NCI-H1092 (cell line): ENCODE measurements around the gene OR10AD1.
"Not testable (repeated sequence)": the region's sequence is repeated elsewhere in the genome, so short reads cannot be mapped to it uniquely, and the experiment has no call there.

Experiments used
- DNase-seq: peaks from one replicate; lab custom pipeline; 2025; lab: John Stamatoyannopoulos, UW

OR10AD1 gene

GRCh38 chr12:48203192-48203591 lies at the start of gene OR10AD1:
Gene OR10AD1, minus strand, starts transcription at chr12:48203292. Its CDS starts 0 bp downstream, at chr12:48203292.
- no peak for DNase-seq

GRCh38 chr12:48247181-48247966 lies 44.3 kb upstream of the OR10AD1 start:
- no peak for DNase-seq

- DNase-seq = no peak
Measured at GRCh38 chr12:48237162-48237561, 34.1 kb upstream of the OR10AD1 start.

GRCh38 chr12:48235796-48236333 lies 32.8 kb upstream of the OR10AD1 start:
- DNase-seq = no peak

- DNase-seq = not testable (repeated sequence)
Measured at GRCh38 chr12:48231169-48231958, 28.3 kb upstream of the OR10AD1 start.

- DNase-seq = not testable (repeated sequence)
Measured at GRCh38 chr12:48224533-48224932, 21.4 kb upstream of the OR10AD1 start.

GRCh38 chr12:48221645-48222044 lies 18.6 kb upstream of the OR10AD1 start:
- DNase-seq = no peak

GRCh38 chr12:48220701-48221100 lies 17.6 kb upstream of the OR10AD1 start:
- DNase-seq = no peak

GRCh38 chr12:48219631-48220030 lies 16.5 kb upstream of the OR10AD1 start:
- no peak for DNase-seq

GRCh38 chr12:48216785-48217184 lies 13.7 kb upstream of the OR10AD1 start:
- no peak for DNase-seq

- DNase-seq = not testable (repeated sequence)
Measured at GRCh38 chr12:48209495-48209894, 6.4 kb upstream of the OR10AD1 start.

GRCh38 chr12:48202766-48203165 lies 326 bp downstream of the OR10AD1 start:
- DNase-seq = no peak

GRCh38 chr12:48201516-48201915 lies 1.6 kb downstream of the OR10AD1 start:
- no peak for DNase-seq

- no peak for DNase-seq
Measured at GRCh38 chr12:48201091-48201490, 2.0 kb downstream of the OR10AD1 start.

- DNase-seq = no peak
Measured at GRCh38 chr12:48199774-48200221, 3.3 kb downstream of the OR10AD1 start.

GRCh38 chr12:48198985-48199384 lies 4.1 kb downstream of the OR10AD1 start:
- DNase-seq = no peak

- no peak for DNase-seq
Measured at GRCh38 chr12:48198672-48198971, 4.5 kb downstream of the OR10AD1 start.

GRCh38 chr12:48197971-48198671 lies 5.0 kb downstream of the OR10AD1 start:
- DNase-seq = peak; percentile 100

- peak; percentile 62 for DNase-seq
Measured at GRCh38 chr12:48197549-48197970, 5.5 kb downstream of the OR10AD1 start.

- DNase-seq = no peak
Measured at GRCh38 chr12:48194799-48195201, 8.3 kb downstream of the OR10AD1 start.

- DNase-seq = no peak
Measured at GRCh38 chr12:48193623-48194022, 9.5 kb downstream of the OR10AD1 start.

GRCh38 chr12:48192861-48193260 lies 10.2 kb downstream of the OR10AD1 start:
- DNase-seq = no peak
